Kidney capillary endothelial cell (primary cell): Measurements from ENCODE around the gene GUCA1C.

ENCODE experiments used
- DNase-seq: peaks from one replicate; pipeline ENCODE4 v3.0.0-alpha.2; 2018; ENCODE audit warnings: low spot score

The GUCA1C gene

DNA sequence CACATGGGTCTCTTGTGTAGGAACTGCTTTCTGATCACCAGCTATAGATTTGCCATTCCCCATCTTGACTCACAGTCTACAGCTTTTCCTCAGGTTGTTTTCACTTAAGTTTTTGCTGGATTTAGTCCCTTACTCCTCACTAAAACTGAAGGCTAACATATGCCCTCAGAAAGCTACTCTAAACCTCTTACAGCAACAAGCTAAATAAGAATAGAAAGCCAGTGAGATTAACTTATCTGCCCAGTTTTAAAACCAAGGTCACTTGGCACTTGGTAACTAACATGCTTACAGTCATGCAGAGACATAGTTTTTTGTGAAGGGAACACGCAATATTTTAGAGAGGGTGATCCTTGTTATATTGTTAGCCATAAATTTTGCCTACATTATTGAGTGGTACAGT lies at the start of gene GUCA1C:
Gene GUCA1C (minus strand): TSS at position 180 of the 400 bp plus-strand sequence. CDS start 117 bp downstream, at position 63.
- no peak for DNase-seq

GRCh38 chr3:108998436-108998835 lies 44.8 kb upstream of the GUCA1C start:
- DNase-seq: no peak

- DNase-seq: no peak
These were observed 32.2 kb upstream of the GUCA1C start for GRCh38 chr3:108985844-108986243.

DNA sequence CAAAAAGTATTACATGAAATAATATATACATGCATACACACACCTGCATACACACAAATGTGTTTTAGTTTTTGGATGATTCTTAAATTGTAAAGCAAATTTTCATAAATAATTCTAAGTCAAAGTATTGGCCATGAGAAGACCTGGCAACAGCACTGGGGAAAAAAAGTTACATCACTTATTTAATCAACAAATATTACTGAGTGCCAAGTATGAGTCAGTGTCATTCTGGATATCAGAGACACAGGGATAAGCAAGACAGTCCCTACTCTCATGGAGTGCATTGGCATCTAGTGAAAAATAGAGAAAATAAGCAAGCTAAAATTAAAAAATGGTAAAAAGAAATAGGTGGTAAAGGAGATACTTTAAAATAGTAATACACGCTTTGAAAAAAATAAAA lies 29.4 kb upstream of the GUCA1C start:
- DNase-seq: no peak

DNA sequence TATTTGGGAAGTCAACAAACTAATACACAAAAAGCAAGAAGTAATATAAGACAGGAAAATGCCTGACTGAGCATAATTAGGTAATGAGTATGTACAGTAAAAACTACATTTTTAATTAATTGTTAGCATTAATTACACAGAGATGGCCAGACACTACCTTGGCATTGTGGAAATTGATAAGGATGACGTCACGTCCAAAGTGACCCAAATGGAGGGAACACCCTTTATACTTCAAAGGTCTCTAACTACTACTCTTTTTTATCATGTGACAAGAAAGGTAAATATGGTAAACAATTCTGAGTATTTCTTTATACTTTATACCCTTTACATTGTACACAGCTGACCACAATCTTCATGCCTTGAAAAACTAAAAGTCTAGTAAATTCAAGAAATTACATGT lies 22.4 kb upstream of the GUCA1C start:
- DNase-seq: no peak

GRCh38 chr3:108973019-108973418 lies 19.3 kb upstream of the GUCA1C start:
- no peak for DNase-seq

DNA sequence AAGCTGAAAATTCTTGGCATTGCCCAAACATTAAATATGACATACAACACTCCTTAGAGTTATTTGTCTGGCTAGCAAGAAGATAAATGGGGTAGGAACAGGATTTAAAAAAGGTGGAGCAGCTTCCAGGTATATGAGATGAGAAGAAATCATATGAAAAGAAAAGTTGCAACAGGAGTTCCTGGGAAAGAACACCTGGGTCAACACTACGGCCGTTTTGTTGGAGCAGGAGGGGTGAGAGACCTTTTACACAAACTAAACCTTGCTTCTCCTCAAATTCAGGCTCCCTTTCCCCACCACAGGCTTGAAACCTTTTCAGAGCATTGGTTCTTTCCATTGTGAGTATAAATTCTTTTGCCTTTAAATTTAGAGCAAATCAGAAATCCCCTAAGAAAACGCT lies 18.8 kb upstream of the GUCA1C start:
- DNase-seq: no peak

DNA sequence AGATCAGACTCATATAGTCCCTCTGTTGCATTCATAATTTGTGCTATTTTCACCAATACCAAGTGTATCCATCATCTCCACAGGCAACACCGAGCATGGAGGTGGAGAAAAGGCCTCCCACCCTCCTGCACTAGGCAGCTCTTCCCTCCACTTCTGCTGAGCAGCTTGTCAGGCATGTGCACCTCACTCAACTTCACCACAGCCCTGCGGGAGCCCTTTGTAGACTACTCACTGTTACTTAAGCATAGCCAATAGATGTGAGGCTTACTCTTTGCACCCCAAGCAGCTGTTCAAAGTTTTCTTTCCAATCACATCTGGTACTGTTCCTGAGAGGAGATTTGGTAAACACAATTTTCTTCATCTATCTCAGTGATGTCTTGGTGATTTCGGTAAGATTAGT lies 16.9 kb upstream of the GUCA1C start:
- DNase-seq: no peak

DNA sequence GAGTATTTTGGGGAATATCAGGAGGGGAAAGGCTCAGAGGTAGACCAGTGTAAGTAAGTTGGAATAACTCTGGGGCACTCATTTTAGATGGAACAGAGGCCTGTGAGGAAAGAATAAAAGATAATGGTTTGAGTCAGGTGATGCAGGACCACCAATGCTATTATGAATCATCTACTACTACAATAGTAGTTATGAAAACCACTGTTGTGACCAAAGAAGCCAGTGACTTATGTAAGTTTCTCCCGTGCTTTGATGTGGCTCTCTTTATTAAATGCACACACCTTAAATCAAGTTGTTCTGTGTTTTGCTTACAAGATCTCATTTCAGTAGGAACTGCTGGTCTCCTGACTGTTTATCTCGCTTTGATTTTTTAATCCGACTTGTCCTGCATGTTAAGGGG lies 13.1 kb upstream of the GUCA1C start:
- no peak for DNase-seq

- no peak for DNase-seq
These were observed 5.3 kb upstream of the GUCA1C start for GRCh38 chr3:108959017-108959416.

DNA sequence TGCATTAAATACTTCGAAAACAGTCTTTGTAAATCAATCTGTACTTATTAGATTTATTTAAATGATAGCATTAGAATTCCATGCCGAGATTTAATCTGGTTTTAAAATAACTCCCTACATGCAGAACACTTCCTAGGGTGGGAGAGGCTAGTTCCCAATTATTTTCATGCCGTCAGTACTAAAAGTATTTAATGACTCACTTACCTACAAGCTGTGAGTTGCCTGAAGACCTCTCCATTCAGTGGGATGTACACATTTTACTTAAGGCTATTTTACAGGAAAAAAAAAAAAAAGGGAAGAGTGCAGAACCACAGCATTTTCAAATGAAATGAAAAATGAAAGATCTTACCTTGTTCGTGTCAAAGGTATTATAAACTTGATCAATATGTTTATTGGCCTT lies 469 bp downstream of the GUCA1C start:
- DNase-seq: no peak

DNA sequence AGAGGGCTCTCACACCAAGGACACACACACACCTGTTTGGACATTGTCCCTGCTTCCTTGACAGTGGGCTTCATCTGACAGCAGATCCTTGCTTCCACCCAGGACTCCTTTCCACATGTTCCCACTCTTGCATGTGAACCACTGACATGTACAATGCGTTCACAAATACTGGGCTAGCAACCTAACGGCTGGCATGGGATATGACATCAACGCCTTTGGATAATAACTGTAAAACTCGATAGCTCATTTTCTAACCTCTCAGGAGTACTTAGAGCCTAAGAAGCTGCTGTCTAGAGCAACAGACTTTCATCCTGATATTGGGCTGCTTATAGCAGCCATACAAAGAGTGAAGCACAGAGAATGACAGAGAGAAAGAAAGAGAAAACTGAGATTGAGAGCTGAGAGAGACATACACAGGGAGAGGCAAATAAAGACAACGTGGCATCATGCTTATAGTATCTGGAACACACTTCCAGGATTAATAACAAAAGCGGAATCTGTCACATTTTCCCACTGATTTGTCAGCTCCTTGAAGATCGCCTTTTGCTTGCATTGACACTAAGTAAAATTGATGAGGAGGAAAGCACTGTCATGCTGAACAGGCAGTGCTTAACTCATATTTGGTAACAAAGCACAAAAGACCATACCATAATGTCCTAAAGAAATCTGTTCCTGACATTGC lies 1.7 kb downstream of the GUCA1C start:
- no peak for DNase-seq

DNA sequence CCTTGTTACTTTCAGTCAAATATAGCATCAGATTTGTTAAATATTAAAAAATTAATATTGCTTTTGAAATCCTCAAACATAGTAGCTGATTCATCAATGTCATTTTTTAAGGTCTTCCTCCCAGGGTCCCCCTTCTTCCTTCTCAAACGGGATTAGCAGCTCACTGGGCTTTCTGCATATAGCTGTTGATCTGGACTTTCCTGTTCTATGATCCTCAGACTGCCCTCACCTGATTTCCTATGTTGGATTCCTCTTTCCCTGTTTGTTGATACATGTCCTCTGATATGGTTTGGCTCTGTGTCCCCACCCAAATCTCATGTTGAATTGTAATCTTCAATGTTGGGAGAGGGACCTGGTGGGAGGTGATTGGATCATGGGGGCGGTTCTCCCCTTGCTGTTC lies 5.8 kb downstream of the GUCA1C start:
- no peak for DNase-seq

GRCh38 chr3:108946292-108947285 lies 7.1 kb downstream of the GUCA1C start:
- no peak for DNase-seq

- no peak for DNase-seq
These were observed 13.0 kb downstream of the GUCA1C start for GRCh38 chr3:108940568-108941263.

GRCh38 chr3:108940166-108940565 lies 13.5 kb downstream of the GUCA1C start:
- no peak for DNase-seq

DNA sequence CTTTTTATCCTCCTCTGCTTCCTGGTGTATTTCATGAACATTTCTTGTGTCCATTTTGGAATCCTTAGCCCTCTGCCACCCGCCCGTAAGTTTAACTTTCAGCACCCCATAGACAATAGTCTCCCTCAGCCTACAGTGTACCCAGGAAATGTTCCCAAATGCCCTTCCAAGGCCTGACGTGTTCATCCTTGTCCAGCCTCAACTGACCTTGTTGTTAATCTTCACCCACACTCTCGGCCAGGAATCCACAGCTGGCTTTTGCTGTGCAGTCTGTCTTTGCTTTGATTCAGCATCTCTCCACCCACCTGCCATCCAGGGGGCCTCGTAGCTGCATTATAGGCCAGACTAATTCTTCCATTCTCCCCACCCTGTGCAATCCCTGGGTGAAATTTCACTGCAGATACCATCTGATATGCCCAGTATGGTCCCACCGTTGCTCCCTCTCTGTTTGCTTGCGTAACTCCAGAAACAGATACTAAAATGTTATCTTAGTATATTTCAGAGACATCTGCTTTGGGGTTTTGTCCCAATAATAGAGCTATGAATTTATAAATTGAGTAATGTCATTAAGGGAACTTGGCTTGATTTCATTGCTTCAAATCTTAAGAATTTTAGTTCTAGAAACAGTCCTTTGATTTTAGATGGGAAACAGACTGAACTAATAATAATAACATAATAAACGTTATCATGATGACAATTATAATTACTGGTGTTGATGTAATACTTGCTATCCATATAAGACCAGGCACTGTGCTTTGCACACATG lies 16.6 kb downstream of the GUCA1C start:
- DNase-seq: no peak

DNA sequence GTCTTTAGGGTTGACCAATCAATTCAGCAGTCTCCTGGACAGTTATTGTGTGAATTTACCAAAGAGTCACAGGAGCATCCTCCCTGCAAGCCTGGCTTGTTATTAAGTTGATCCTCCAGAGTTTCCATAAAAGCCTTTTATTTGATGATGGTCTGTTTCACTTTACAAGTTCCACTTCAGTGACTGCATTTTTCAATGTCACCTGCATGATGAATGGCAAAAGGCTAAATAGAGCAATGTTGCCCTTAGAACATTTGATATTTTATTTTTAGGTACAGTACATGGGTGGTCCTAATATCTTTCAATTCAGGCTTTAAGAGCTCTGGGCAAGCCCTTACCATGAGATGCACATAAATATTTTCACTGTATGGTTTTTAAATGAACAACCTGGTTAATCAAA lies 22.6 kb downstream of the GUCA1C start:
- no peak for DNase-seq

GRCh38 chr3:108918866-108919265 lies 34.8 kb downstream of the GUCA1C start:
- DNase-seq: no peak

- peak; percentile 66 for DNase-seq
These were observed 38.7 kb downstream of the GUCA1C start for GRCh38 chr3:108914774-108915641.

DNA sequence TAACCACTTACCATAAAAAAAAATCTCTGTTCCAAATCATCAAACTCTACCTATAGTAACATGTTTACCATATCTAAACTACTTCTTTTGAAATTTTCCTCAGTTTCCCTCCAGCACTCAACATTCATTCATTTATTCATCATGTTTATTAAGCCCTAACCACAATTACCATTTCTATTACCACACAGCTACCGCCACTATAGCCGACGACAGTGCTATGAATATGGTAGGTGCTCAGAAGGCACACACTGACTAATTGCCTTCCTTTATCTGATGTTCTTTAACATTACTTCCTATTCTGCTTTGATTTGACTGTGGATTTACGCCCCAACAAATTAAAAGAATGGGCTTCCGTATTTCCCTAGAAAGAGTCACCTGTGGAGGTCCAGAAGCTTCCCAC lies 43.9 kb downstream of the GUCA1C start:
- DNase-seq: no peak
